NT2/D1 (cell line): ENCODE data around the gene DMRT1.
"Not testable (repeated sequence)": the region's sequence is repeated elsewhere in the genome, so short reads cannot be mapped to it uniquely, and the experiment has no call there.

ENCODE experiments used
- DNase-seq: peaks from one replicate; pipeline ENCODE4 v3.0.0-alpha.2; 2011; ENCODE audit warnings: low read depth, low spot score
- H3K27me3 ChIP-seq: 2 replicates; pipeline ENCODE4 v1.6.0; 2011; ENCODE audit warnings: mild to moderate bottlenecking; ENCODE audit not compliant: insufficient read length, insufficient read depth
- H3K36me3 ChIP-seq: 2 replicates; pipeline ENCODE4 v1.6.1; 2011; ENCODE audit warnings: mild to moderate bottlenecking, low read length, mixed read lengths; ENCODE audit not compliant: insufficient read depth, insufficient read length
- H3K4me1 ChIP-seq: 2 replicates; pipeline ENCODE4 v1.5.1; 2011; ENCODE audit not compliant: insufficient read depth, insufficient read length
- H3K4me3 ChIP-seq: 2 replicates; pipeline ENCODE4 v1.5.1; 2011; ENCODE audit warnings: low read depth; ENCODE audit not compliant: insufficient read length
- H3K9ac ChIP-seq: 2 replicates; pipeline ENCODE4 v1.6.0; 2011; ENCODE audit warnings: low read depth; ENCODE audit not compliant: insufficient read length
- H3K9me3 ChIP-seq: 2 replicates; pipeline ENCODE4 v1.5.1; 2011; ENCODE audit warnings: mild to moderate bottlenecking, low read length; ENCODE audit not compliant: insufficient read depth
- SUZ12 ChIP-seq: IDR thresholded peaks from 2 replicates; pipeline ENCODE4 v1.6.1; 2011; ENCODE audit not compliant: insufficient read length, insufficient read depth; ENCODE audit errors: extremely low read depth
- YY1 ChIP-seq: IDR thresholded peaks from 2 replicates; pipeline ENCODE4 v1.6.1; 2011; ENCODE audit not compliant: insufficient read length, insufficient read depth
- ZNF274 ChIP-seq: IDR thresholded peaks from 2 replicates; pipeline ENCODE4 v1.6.1; 2011; ENCODE audit warnings: mild to moderate bottlenecking, low read depth, low read length

DMRT1 gene

DNA sequence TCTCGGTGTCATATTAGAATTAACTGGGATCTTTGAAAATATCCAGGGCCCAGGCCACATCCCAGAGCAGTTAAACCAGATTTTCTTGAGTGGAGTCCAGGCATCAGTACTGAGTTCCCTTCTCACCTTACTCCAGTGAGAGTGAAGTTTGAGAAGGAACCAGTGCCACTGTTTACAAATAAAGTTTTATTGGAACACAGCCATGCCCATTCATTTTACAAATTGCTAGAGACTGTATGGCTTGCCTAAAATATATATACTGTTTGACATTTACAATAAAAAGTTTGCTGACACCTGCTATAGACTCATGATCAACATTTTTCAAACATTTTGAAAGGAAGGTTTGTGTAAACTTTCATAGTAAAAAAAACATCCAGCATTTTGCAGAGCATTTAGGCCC, 71.3 kb downstream of the DMRT1 start:
- Histone ChIP-seq H3K27me3 (no peaks in the 10 kb centered on the region), H3K9me3 (no peaks in the 10 kb centered on the region), H3K4me3 (no peak overlapping the region), H3K9ac (no peak overlapping the region), H3K4me1 (peaks cover 3% of the 10 kb centered on the region), H3K36me3 (no peaks in the 10 kb centered on the region)
- TF ChIP-seq SUZ12 (no peak), ZNF274 (no peak), YY1 (no peak)
- DNase-seq = no peak

DNA sequence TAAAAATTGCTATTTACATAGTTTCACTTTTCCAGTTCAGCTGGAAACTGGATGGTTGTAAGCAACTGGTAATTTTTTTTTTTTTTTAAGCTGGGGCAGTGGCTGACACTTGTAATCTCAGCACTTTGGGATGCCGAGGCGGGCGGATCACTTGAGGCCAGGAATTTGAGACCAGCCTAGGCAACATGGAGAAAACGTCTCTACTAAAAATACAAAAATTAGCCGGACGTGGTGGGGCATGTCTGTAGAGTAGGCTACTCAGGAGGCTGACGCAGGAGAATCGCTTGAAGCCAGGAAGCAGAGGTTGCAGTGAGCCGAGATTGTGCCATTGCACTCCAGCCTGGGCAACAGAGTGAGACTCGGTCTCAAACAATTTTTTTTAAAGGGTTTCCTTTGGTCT, 72.0 kb downstream of the DMRT1 start:
- H3K4me3 ChIP-seq, DNase-seq, H3K27me3 ChIP-seq, H3K36me3 ChIP-seq, H3K9ac ChIP-seq, H3K4me1 ChIP-seq, H3K9me3 ChIP-seq: not testable (repeated sequence)

DNA sequence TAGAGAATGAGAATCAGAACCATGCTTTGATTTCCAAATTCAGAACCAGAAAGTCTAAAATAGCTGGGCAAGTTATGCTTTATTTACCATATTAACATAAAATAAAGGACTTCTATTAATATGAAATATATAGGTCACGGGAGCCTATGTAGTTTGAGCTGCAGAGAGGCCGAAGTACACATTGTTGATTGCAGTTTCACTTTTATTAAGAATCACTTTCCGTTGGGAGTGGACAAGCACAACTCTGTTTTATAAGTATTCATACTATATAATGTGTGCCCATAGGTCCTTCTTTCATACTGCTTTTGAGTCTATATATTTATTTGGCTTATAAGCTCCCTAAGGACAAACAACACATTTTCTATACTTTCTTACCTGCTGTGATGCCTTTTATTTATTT, 76.2 kb downstream of the DMRT1 start:
- no peaks in the 10 kb centered on the region for H3K27me3 ChIP-seq
- no peaks in the 10 kb centered on the region for H3K9me3 ChIP-seq
- no peak for DNase-seq
- no peaks in the 10 kb centered on the region for H3K36me3 ChIP-seq
- TF ChIP-seq YY1 = no peak
- TF ChIP-seq SUZ12 = no peak
- TF ChIP-seq ZNF274 = no peak
- H3K9ac ChIP-seq = no peak overlapping the region
- no peaks in the 10 kb centered on the region for H3K4me1 ChIP-seq
- H3K4me3 ChIP-seq = no peak overlapping the region

GRCh38 chr9:920927-921326, 79.4 kb downstream of the DMRT1 start:
- no peaks in the 10 kb centered on the region for H3K4me1 ChIP-seq
- DNase-seq = no peak
- TF ChIP-seq ZNF274 = no peak
- TF ChIP-seq SUZ12 = no peak
- no peak for TF ChIP-seq YY1
- H3K9me3 ChIP-seq = no peaks in the 10 kb centered on the region
- H3K36me3 ChIP-seq = no peaks in the 10 kb centered on the region
- no peak overlapping the region for H3K9ac ChIP-seq
- no peaks in the 10 kb centered on the region for H3K27me3 ChIP-seq
- H3K4me3 ChIP-seq = no peak overlapping the region

GRCh38 chr9:922171-922570, 80.7 kb downstream of the DMRT1 start:
- H3K36me3 ChIP-seq = no peaks in the 10 kb centered on the region
- H3K27me3 ChIP-seq = no peaks in the 10 kb centered on the region
- H3K9ac ChIP-seq = no peak overlapping the region
- TF ChIP-seq YY1 = no peak
- TF ChIP-seq SUZ12 = no peak
- no peak for TF ChIP-seq ZNF274
- H3K4me1 ChIP-seq = no peaks in the 10 kb centered on the region
- H3K4me3 ChIP-seq = no peak overlapping the region
- H3K9me3 ChIP-seq = no peaks in the 10 kb centered on the region
- DNase-seq = no peak

GRCh38 chr9:922731-923130, 81.2 kb downstream of the DMRT1 start:
- Histone ChIP-seq H3K27me3 (no peaks in the 10 kb centered on the region), H3K36me3 (no peaks in the 10 kb centered on the region), H3K4me3 (no peak overlapping the region), H3K9ac (no peak overlapping the region), H3K9me3 (no peaks in the 10 kb centered on the region), H3K4me1 (no peaks in the 10 kb centered on the region)
- no peak for TF ChIP-seq YY1
- TF ChIP-seq SUZ12 = no peak
- TF ChIP-seq ZNF274 = no peak
- DNase-seq = no peak

DNA sequence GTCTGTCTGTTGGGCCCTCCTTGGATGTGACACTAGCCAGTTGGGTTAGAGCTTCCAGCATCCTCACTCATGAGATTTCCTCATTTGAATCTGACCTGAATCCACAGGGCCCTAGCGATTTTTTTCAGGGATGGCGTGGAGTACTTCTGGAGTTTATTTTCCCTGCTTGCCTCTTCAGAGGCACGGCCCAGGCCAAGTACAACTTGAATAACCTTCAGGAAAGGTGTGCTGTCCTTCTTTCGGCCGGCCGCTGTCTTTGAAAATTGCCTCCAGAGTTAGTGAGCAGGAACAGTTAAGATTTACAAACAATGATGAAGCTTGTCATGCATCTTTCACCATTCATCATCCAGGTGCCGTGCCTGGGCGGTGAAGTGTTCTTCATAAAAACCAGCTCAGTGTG, 85.5 kb downstream of the DMRT1 start:
- Histone ChIP-seq H3K9me3 (no peaks in the 10 kb centered on the region), H3K36me3 (no peaks in the 10 kb centered on the region), H3K27me3 (no peaks in the 10 kb centered on the region), H3K4me1 (no peaks in the 10 kb centered on the region), H3K9ac (no peak overlapping the region), H3K4me3 (no peak overlapping the region)
- no peak for TF ChIP-seq SUZ12
- TF ChIP-seq YY1 = no peak
- no peak for TF ChIP-seq ZNF274
- DNase-seq = no peak

GRCh38 chr9:928363-929042, 87.0 kb downstream of the DMRT1 start:
- Histone ChIP-seq H3K36me3 (no peaks in the 10 kb centered on the region), H3K4me3 (no peak overlapping the region), H3K4me1 (no peaks in the 10 kb centered on the region), H3K27me3 (no peaks in the 10 kb centered on the region), H3K9me3 (no peaks in the 10 kb centered on the region), H3K9ac (no peak overlapping the region)
- no peak for TF ChIP-seq SUZ12
- no peak for TF ChIP-seq YY1
- peak; percentile 42 for DNase-seq
